Mesendoderm (in vitro differentiated cells): ENCODE data around the gene RPS6KA2. TPM values are rescaled to one million over a fixed set of nuclear protein-coding genes. Genes with fewer than 3 reads are reported as not detected.
A peak's percentile ranks its signal among the peaks of the same experiment; 100 is the strongest.

Experiments used
- DNase-seq: peaks from one replicate; pipeline ENCODE4 v3.0.0; 2013
- H2AK5ac ChIP-seq: 2 replicates; pipeline ENCODE4 v1.6.1; 2013; ENCODE audit warnings: low read length, inconsistent platforms
- H2BK120ac ChIP-seq: 2 replicates; pipeline ENCODE4 v1.6.1; 2013; ENCODE audit warnings: low read depth, mild to moderate bottlenecking, low read length, moderate library complexity, mixed read lengths
- H2BK15ac ChIP-seq: replicated peaks from 2 replicates; pipeline ENCODE4 v1.6.1; 2013; ENCODE audit warnings: low read depth, mild to moderate bottlenecking, moderate library complexity
- H2BK5ac ChIP-seq: 2 replicates; pipeline ENCODE4 v1.6.1; 2013; ENCODE audit warnings: low read length, inconsistent platforms
- H3K18ac ChIP-seq: 2 replicates; pipeline ENCODE4 v1.6.1; 2013; ENCODE audit warnings: mild to moderate bottlenecking, low read length, mixed read lengths
- H3K23ac ChIP-seq: one replicate; pipeline ENCODE4 v1.6.1; 2013; ENCODE audit warnings: low read length
- H3K27ac ChIP-seq: 2 replicates; pipeline ENCODE4 v1.5.1; 2013; ENCODE audit warnings: low read depth, mild to moderate bottlenecking, inconsistent platforms, low read length, moderate library complexity
- H3K27me3 ChIP-seq: 2 replicates; pipeline ENCODE4 v1.6.1; 2013; ENCODE audit warnings: low read length, control low read depth, mild to moderate bottlenecking, inconsistent platforms; ENCODE audit not compliant: insufficient read depth, poor library complexity
- H3K36me3 ChIP-seq: 2 replicates; pipeline ENCODE4 v1.6.1; 2013; ENCODE audit warnings: low read length, inconsistent platforms; ENCODE audit not compliant: control insufficient read depth, insufficient read depth
- H3K4ac ChIP-seq: one replicate; pipeline ENCODE4 v1.6.1; 2013; ENCODE audit warnings: low read depth, mild to moderate bottlenecking, low read length, moderate library complexity
- H3K4me1 ChIP-seq: 2 replicates; pipeline ENCODE4 v1.6.1; 2013; ENCODE audit warnings: low read depth, low read length, inconsistent platforms; ENCODE audit not compliant: control insufficient read depth
- H3K4me2 ChIP-seq: 2 replicates; pipeline ENCODE4 v1.6.1; 2013; ENCODE audit warnings: low read length
- H3K4me3 ChIP-seq: 2 replicates; pipeline ENCODE4 v1.5.1; 2013; ENCODE audit warnings: mild to moderate bottlenecking, low read length
- H3K56ac ChIP-seq: one replicate; pipeline ENCODE4 v1.6.1; 2013; ENCODE audit warnings: low read length
- H3K79me1 ChIP-seq: 2 replicates; pipeline ENCODE4 v1.6.1; 2013; ENCODE audit warnings: low read length, inconsistent platforms
- H3K79me2 ChIP-seq: 2 replicates; pipeline ENCODE4 v1.6.1; 2013; ENCODE audit warnings: mild to moderate bottlenecking, low read length; ENCODE audit not compliant: control insufficient read depth, insufficient read depth
- H3K9ac ChIP-seq: 2 replicates; pipeline ENCODE4 v1.6.1; 2013; ENCODE audit warnings: low read length, inconsistent platforms
- H4K5ac ChIP-seq: one replicate; pipeline ENCODE4 v1.6.1; 2013; ENCODE audit warnings: low read length
- H4K8ac ChIP-seq: one replicate; pipeline ENCODE4 v1.6.1; 2013; ENCODE audit warnings: low read depth, mild to moderate bottlenecking, control low read depth, low read length, moderate library complexity
- WGBS: extraction: QIAGEN DNeasy Blood & Tissue Kit; methylation state at CpG from one replicate; pipeline ENCODE4 v1.1.7; 2013; ENCODE audit warnings: low lambda C conversion rate, missing lambda C conversion rate; ENCODE audit not compliant: insufficient coverage; ENCODE audit errors: extremely low coverage; 5-methylcytosine and 5-hydroxymethylcytosine counted together
- polyA plus RNA-seq, 2 experiments: library from polyadenylated mRNA; stranded (reverse); fragments of 200-250 nt; gene quantifications; one replicate each; pipeline ENCODE4 v1.2.3, GENCODE V29; 2013

The RPS6KA2 gene
- 7.5 TPM for polyA plus RNA-seq (2013, experiment 1 of 2)
- 6.9 TPM for polyA plus RNA-seq (2013, experiment 2 of 2)

DNA sequence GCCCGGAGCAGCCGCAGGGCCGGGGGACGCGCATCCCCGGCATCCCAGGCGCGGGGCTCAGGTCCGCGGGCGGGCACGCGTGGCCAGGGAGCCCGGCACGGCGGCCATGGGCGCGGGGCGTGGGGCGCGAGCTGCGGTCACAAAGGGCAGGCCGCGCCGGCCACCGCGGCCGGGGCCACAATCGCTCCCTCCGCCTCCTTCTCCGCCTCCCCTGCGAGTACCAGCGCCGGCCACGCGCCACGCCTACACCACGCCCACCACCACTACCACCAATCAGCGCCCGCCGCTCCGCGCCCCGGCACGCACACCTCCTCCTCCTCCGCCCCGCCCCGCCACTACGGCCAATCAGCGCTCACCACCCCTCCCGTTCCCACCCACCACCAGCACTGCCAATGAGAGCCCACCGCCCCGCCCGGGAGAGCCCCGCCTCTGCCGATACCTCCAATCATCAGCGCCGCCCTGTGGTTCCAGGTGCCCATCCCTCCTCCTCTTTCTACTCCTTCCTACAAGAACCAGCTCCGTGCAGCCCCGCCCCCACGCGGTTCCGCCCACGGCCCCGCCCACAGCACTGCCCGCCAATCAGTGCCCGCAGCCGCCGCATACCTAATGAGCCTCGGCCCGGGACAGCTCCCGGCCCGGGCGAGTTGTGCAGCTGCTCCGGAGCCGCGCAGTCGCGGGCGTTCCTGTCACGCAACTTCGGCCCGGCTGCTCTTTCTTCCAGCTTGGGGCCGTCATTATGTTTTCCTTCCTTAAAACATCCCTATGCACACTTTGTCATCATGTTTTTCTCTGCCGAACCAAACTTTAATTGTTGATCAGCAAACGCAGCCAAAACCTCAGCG lies at the start of gene RPS6KA2:
Gene RPS6KA2, minus strand, starts transcription at position 219 of the 842 bp plus-strand sequence. CDS start 232 bp downstream, outside the sequence.
- H3K9ac ChIP-seq, result peak within 1 kb of the TSS; percentile 73
- H3K79me2 ChIP-seq, result no peaks in the 10 kb centered on the region
- peak within 1 kb of the TSS; percentile 87 for H3K56ac ChIP-seq
- H3K4me2 ChIP-seq, result peak within 1 kb of the TSS; percentile 94
- H4K8ac ChIP-seq, result no peak within 1 kb of the TSS
- H3K23ac ChIP-seq, result no peak within 1 kb of the TSS
- peak within 1 kb of the TSS; percentile 81 for H3K27ac ChIP-seq
- H3K27me3 ChIP-seq, result no peaks in the 10 kb centered on the region
- H3K4ac ChIP-seq, result peak within 1 kb of the TSS; percentile 40
- peak within 1 kb of the TSS; percentile 90 for H3K18ac ChIP-seq
- DNase-seq, result peak; percentile 100
- H3K36me3 ChIP-seq, result no peaks in the 10 kb centered on the region
- no peak within 1 kb of the TSS for H2BK15ac ChIP-seq
- peaks cover 4% of the 10 kb centered on the region for H3K79me1 ChIP-seq
- H3K4me1 ChIP-seq, result no peaks in the 10 kb centered on the region
- no peak within 1 kb of the TSS for H4K5ac ChIP-seq
- no peak within 1 kb of the TSS for H2AK5ac ChIP-seq
- H2BK5ac ChIP-seq, result no peak within 1 kb of the TSS
- WGBS, result no CpG with 5 or more reads among the region's 87 CpGs
- H3K4me3 ChIP-seq, result peak within 1 kb of the TSS; percentile 67
- no peak within 1 kb of the TSS for H2BK120ac ChIP-seq

DNA sequence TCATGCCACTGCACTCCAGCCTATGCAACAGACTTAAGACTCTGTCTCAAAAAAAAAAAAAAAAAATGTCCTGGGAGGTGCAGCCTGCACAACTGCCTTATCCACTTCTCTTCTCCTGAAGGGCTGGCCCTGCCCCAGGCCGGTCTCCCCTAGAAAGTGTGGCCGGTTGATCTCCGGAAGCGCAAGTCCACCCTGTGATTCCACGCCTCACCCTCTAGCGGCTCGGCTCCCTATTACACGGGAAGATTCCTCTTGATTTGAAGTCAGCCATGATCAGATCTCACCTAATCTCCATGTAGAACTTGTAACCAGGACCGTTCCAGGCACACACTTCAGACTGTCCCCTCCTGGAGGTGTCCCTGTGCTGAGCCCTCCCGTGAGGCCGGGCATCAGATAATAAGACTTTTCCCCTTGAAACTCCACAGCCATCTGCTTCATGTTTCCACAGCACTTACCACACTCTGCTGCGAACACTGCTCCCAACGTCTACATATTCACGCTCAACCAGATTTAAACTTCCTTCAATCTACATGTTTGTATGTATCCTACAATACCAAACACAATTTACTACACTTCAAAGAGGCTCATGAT lies 49.3 kb upstream of the RPS6KA2 start:
- peaks cover 5% of the 10 kb centered on the region for H3K4me1 ChIP-seq
- H3K4me2 ChIP-seq, result no peak overlapping the region
- H3K9ac ChIP-seq, result no peak overlapping the region
- H4K8ac ChIP-seq, result no peak overlapping the region
- H3K79me2 ChIP-seq, result no peaks in the 10 kb centered on the region
- no peak overlapping the region for H2BK15ac ChIP-seq
- H2AK5ac ChIP-seq, result no peak overlapping the region
- DNase-seq, result no peak
- no peak overlapping the region for H4K5ac ChIP-seq
- H2BK5ac ChIP-seq, result no peak overlapping the region
- no peak overlapping the region for H3K56ac ChIP-seq
- H3K27ac ChIP-seq, result no peak overlapping the region
- no peak overlapping the region for H3K23ac ChIP-seq
- H3K4ac ChIP-seq, result no peak overlapping the region
- H3K4me3 ChIP-seq, result no peak overlapping the region
- H3K18ac ChIP-seq, result no peak overlapping the region
- no peaks in the 10 kb centered on the region for H3K36me3 ChIP-seq
- no peaks in the 10 kb centered on the region for H3K79me1 ChIP-seq
- H2BK120ac ChIP-seq, result no peak overlapping the region
- no peaks in the 10 kb centered on the region for H3K27me3 ChIP-seq
- WGBS, result no CpG with 5 or more reads among the region's 14 CpGs

GRCh38 chr6:166675736-166676135 lies 48.7 kb upstream of the RPS6KA2 start:
- Histone ChIP-seq H2BK120ac (no peak overlapping the region), H3K79me2 (no peaks in the 10 kb centered on the region), H3K18ac (no peak overlapping the region), H2BK5ac (no peak overlapping the region), H3K4me1 (peaks cover 5% of the 10 kb centered on the region), H3K4me2 (no peak overlapping the region), H2AK5ac (no peak overlapping the region), H3K27me3 (no peaks in the 10 kb centered on the region), H3K27ac (no peak overlapping the region), H4K8ac (no peak overlapping the region), H3K4me3 (no peak overlapping the region), H3K36me3 (no peaks in the 10 kb centered on the region), H3K9ac (no peak overlapping the region), H3K56ac (no peak overlapping the region), H3K4ac (no peak overlapping the region), H4K5ac (no peak overlapping the region), H3K79me1 (no peaks in the 10 kb centered on the region), H2BK15ac (no peak overlapping the region), H3K23ac (no peak overlapping the region)
- WGBS, result no CpG with 5 or more reads among the region's 9 CpGs
- no peak for DNase-seq

- no peak for DNase-seq
- Histone ChIP-seq H2BK120ac (no peak overlapping the region), H3K27me3 (no peaks in the 10 kb centered on the region), H2BK5ac (no peak overlapping the region), H3K79me2 (no peaks in the 10 kb centered on the region), H3K4me2 (no peak overlapping the region), H3K4me3 (no peak overlapping the region), H3K79me1 (no peaks in the 10 kb centered on the region), H2BK15ac (no peak overlapping the region), H3K4me1 (peaks cover 5% of the 10 kb centered on the region), H2AK5ac (no peak overlapping the region), H3K4ac (no peak overlapping the region), H4K5ac (no peak overlapping the region), H3K27ac (no peak overlapping the region), H3K23ac (no peak overlapping the region), H3K36me3 (no peaks in the 10 kb centered on the region), H3K56ac (no peak overlapping the region), H3K9ac (no peak overlapping the region), H3K18ac (no peak overlapping the region), H4K8ac (no peak overlapping the region)
- no CpG with 5 or more reads among the region's 6 CpGs for WGBS
Observed at GRCh38 chr6:166673309-166673708, 46.3 kb upstream of the RPS6KA2 start.

- Histone ChIP-seq H3K79me2 (no peaks in the 10 kb centered on the region), H2BK5ac (no peak overlapping the region), H3K27ac (no peak overlapping the region), H3K56ac (no peak overlapping the region), H3K27me3 (no peaks in the 10 kb centered on the region), H2BK15ac (no peak overlapping the region), H3K4ac (no peak overlapping the region), H3K9ac (no peak overlapping the region), H4K5ac (no peak overlapping the region), H3K36me3 (no peaks in the 10 kb centered on the region), H3K4me2 (no peak overlapping the region), H3K18ac (no peak overlapping the region), H2AK5ac (no peak overlapping the region), H3K79me1 (no peaks in the 10 kb centered on the region), H3K4me1 (peaks cover 5% of the 10 kb centered on the region), H3K4me3 (no peak overlapping the region), H2BK120ac (no peak overlapping the region), H4K8ac (no peak overlapping the region), H3K23ac (no peak overlapping the region)
- DNase-seq, result no peak
- WGBS, result no CpG with 5 or more reads among the region's 14 CpGs
Observed at GRCh38 chr6:166672624-166673206, 45.7 kb upstream of the RPS6KA2 start.
